WTC11 (cell line): ENCODE results near the gene GAL3ST2. TPM values are rescaled to one million over a fixed set of nuclear protein-coding genes. Genes with fewer than 3 reads are reported as not detected.
A peak's percentile ranks its signal among the peaks of the same experiment; 100 is the strongest.

Source experiments
- ATAC-seq: fragments of 200-7000 bp; cut with Tn5 transposase; 2 replicates; pipeline ENCODE4 v1.10.0; 2021; ENCODE audit warnings: mild to moderate bottlenecking, moderate library complexity
- CTCF ChIA-PET: fragments of 300-600 bp; sonication (Branson Sonifier 250); formaldehyde crosslinking; loops from one replicate; lab custom pipeline; 2021; ENCODE audit warnings: antibody characterized with exemption; lab: Charles Lee
- POLR2A ChIA-PET: fragments of 350-600 bp; sonication (Branson Sonifier 250); formaldehyde crosslinking; loops from one replicate; lab custom pipeline; 2021; ENCODE audit warnings: antibody characterized with exemption; lab: Charles Lee
- DNase-seq: peaks from one replicate; pipeline ENCODE4 v3.0.0; 2021; ENCODE audit warnings: low spot score
- H3K27ac Mint-ChIP-seq: 2 replicates; pipeline ENCODE4 v1.8.0; 2021; ENCODE audit warnings: mixed read lengths
- H3K27me3 Mint-ChIP-seq: 2 replicates; pipeline ENCODE4 v1.8.0; 2021; ENCODE audit warnings: low read depth, mild to moderate bottlenecking, moderate library complexity, mixed read lengths
- H3K36me3 Mint-ChIP-seq: 2 replicates; pipeline ENCODE4 v1.8.0; 2021; ENCODE audit warnings: mixed read lengths
- H3K4me1 Mint-ChIP-seq: 2 replicates; pipeline ENCODE4 v1.8.0; 2022; ENCODE audit warnings: mixed read lengths
- H3K4me3 Mint-ChIP-seq: 2 replicates; pipeline ENCODE4 v1.8.0; 2021; ENCODE audit warnings: mild to moderate bottlenecking, moderate library complexity, mixed read lengths
- H3K9me3 Mint-ChIP-seq: 2 replicates; pipeline ENCODE4 v1.8.0; 2021; ENCODE audit warnings: mixed read lengths
- AR ChIP-seq: fragments of 250-450 bp; sonication (Bioruptor Pico); IDR thresholded peaks from 2 replicates; pipeline ENCODE4 v1.9.0; 2021; ENCODE audit warnings: mild to moderate bottlenecking
- CBFB ChIP-seq: sonication (generic); formaldehyde crosslinking; IDR thresholded peaks from 2 replicates; pipeline ENCODE4 v1.8.1; 2022; ENCODE audit warnings: mild to moderate bottlenecking, low read depth, missing genetic modification reagents
- CREB1 ChIP-seq: sonication (generic); formaldehyde crosslinking; IDR thresholded peaks from 2 replicates; pipeline ENCODE4 v1.8.0; 2023; ENCODE audit warnings: mild to moderate bottlenecking, missing genetic modification reagents
- EMX1 ChIP-seq: fragments of 250-450 bp; sonication (Bioruptor Pico); IDR thresholded peaks from 2 replicates; pipeline ENCODE4 v1.8.0; 2021; ENCODE audit warnings: mild to moderate bottlenecking
- FOXK1 ChIP-seq: sonication (generic); formaldehyde crosslinking; IDR thresholded peaks from 2 replicates; pipeline ENCODE4 v1.8.0; 2022; ENCODE audit warnings: mild to moderate bottlenecking, moderate library complexity, missing genetic modification reagents
- FOXP1 ChIP-seq: sonication (generic); formaldehyde crosslinking; IDR thresholded peaks from 2 replicates; pipeline ENCODE4 v1.8.0; 2022; ENCODE audit warnings: missing genetic modification reagents, mild to moderate bottlenecking, moderate library complexity, borderline replicate concordance
- GABPB1 ChIP-seq: sonication (generic); formaldehyde crosslinking; IDR thresholded peaks from 2 replicates; pipeline ENCODE4 v1.8.1; 2023; ENCODE audit warnings: mild to moderate bottlenecking, missing genetic modification reagents
- GRHL2 ChIP-seq: fragments of 250-450 bp; sonication (Bioruptor Pico); IDR thresholded peaks from 2 replicates; pipeline ENCODE4 v1.8.0; 2022; ENCODE audit warnings: mild to moderate bottlenecking, moderate library complexity; ENCODE audit not compliant: insufficient replicate concordance, severe bottlenecking
- HMGXB4 ChIP-seq: sonication (generic); formaldehyde crosslinking; IDR thresholded peaks from 2 replicates; pipeline ENCODE4 v1.8.1; 2023; ENCODE audit warnings: mild to moderate bottlenecking, moderate library complexity, missing genetic modification reagents
- JUN ChIP-seq: sonication (generic); formaldehyde crosslinking; IDR thresholded peaks from 2 replicates; pipeline ENCODE4 v1.8.0; 2023; ENCODE audit warnings: mild to moderate bottlenecking, missing genetic modification reagents
- MAX ChIP-seq: sonication (generic); formaldehyde crosslinking; IDR thresholded peaks from 2 replicates; pipeline ENCODE4 v1.8.0; 2022; ENCODE audit warnings: mild to moderate bottlenecking, missing genetic modification reagents
- NFATC4 ChIP-seq: fragments of 250-450 bp; sonication (Bioruptor Pico); IDR thresholded peaks from 2 replicates; pipeline ENCODE4 v1.9.0; 2021; ENCODE audit warnings: mild to moderate bottlenecking
- RORB ChIP-seq: fragments of 250-450 bp; sonication (Bioruptor Pico); IDR thresholded peaks from 2 replicates; pipeline ENCODE4 v1.9.0; 2021; ENCODE audit warnings: mild to moderate bottlenecking
- TCF7 ChIP-seq: sonication (generic); formaldehyde crosslinking; IDR thresholded peaks from 2 replicates; pipeline ENCODE4 v1.8.0; 2022; ENCODE audit warnings: mild to moderate bottlenecking, low read depth, missing genetic modification reagents, moderate library complexity
- ZNF138 ChIP-seq: sonication (generic); formaldehyde crosslinking; conservative IDR thresholded peaks from 2 replicates; pipeline ENCODE4 v1.8.1; 2022; ENCODE audit warnings: mild to moderate bottlenecking, moderate library complexity, missing genetic modification reagents
- ZNF263 ChIP-seq: sonication (generic); formaldehyde crosslinking; IDR thresholded peaks from 2 replicates; pipeline ENCODE4 v1.8.1; 2022; ENCODE audit warnings: low read depth, mild to moderate bottlenecking, moderate library complexity, missing genetic modification reagents
- total RNA-seq: library from RNA; stranded (reverse); gene quantifications from 3 replicates; pipeline ENCODE4 v1.2.3, GENCODE V29; 2021
- TF ChIP-seq, protein P1 (sequence below): sonication (generic); formaldehyde crosslinking; IDR thresholded peaks from 2 replicates; pipeline ENCODE4 v1.8.1; 2022; ENCODE audit warnings: mild to moderate bottlenecking, moderate library complexity, missing genetic modification reagents
- TF ChIP-seq, protein P2 (sequence below): sonication (generic); formaldehyde crosslinking; IDR thresholded peaks from 2 replicates; pipeline ENCODE4 v1.8.1; 2022; ENCODE audit warnings: low read depth, mild to moderate bottlenecking, moderate library complexity, missing genetic modification reagents, borderline replicate concordance
- TF ChIP-seq, protein P3 (sequence below): fragments of 250-450 bp; sonication (Bioruptor Pico); IDR thresholded peaks from 2 replicates; pipeline ENCODE4 v2.1.2; 2022; ENCODE audit warnings: mild to moderate bottlenecking, moderate library complexity
- TF ChIP-seq, protein P4 (sequence below): sonication (generic); formaldehyde crosslinking; IDR thresholded peaks from 2 replicates; pipeline ENCODE4 v1.8.1; 2023; ENCODE audit warnings: mild to moderate bottlenecking, missing genetic modification reagents
- TF ChIP-seq, protein P5 (sequence below): sonication (generic); formaldehyde crosslinking; IDR thresholded peaks from 2 replicates; pipeline ENCODE4 v1.8.0; 2022; ENCODE audit warnings: mild to moderate bottlenecking, missing genetic modification reagents

Gene GAL3ST2
- total RNA-seq, 1 experiment from 2014 or later, result 0.98 TPM

GRCh38 chr2:241734467-241735208 is 42.0 kb upstream of the GAL3ST2 start, which contains the start of gene D2HGDH (continued):
- TF ChIP-seq, protein P1, sequence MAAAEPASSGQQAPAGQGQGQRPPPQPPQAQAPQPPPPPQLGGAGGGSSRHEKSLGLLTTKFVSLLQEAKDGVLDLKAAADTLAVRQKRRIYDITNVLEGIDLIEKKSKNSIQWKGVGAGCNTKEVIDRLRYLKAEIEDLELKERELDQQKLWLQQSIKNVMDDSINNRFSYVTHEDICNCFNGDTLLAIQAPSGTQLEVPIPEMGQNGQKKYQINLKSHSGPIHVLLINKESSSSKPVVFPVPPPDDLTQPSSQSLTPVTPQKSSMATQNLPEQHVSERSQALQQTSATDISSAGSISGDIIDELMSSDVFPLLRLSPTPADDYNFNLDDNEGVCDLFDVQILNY, result peak; percentile 49; the same call in 1 of the 2 replicates
- TF ChIP-seq JUN (CRISPR knock-in tag), result no peak
- TF ChIP-seq, protein P2, sequence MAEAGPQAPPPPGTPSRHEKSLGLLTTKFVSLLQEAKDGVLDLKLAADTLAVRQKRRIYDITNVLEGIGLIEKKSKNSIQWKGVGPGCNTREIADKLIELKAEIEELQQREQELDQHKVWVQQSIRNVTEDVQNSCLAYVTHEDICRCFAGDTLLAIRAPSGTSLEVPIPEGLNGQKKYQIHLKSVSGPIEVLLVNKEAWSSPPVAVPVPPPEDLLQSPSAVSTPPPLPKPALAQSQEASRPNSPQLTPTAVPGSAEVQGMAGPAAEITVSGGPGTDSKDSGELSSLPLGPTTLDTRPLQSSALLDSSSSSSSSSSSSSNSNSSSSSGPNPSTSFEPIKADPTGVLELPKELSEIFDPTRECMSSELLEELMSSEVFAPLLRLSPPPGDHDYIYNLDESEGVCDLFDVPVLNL (CRISPR knock-in tag), result no peak
- no peak; the same call in 1 of the 2 replicates for TF ChIP-seq GABPB1
- TF ChIP-seq, protein P3, sequence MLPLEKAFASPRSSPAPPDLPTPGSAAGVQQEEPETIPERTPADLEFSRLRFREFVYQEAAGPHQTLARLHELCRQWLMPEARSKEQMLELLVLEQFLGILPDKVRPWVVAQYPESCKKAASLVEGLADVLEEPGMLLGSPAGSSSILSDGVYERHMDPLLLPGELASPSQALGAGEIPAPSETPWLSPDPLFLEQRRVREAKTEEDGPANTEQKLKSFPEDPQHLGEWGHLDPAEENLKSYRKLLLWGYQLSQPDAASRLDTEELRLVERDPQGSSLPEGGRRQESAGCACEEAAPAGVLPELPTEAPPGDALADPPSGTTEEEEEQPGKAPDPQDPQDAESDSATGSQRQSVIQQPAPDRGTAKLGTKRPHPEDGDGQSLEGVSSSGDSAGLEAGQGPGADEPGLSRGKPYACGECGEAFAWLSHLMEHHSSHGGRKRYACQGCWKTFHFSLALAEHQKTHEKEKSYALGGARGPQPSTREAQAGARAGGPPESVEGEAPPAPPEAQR (CRISPR knock-in tag), result 0 out of 2 replicates have a peak, but pooled peaks have one; percentile 34
- no peak for TF ChIP-seq FOXK1 (CRISPR knock-in tag)
- TF ChIP-seq NFATC4 (CRISPR knock-in tag), result no peak
- TF ChIP-seq, protein P4, sequence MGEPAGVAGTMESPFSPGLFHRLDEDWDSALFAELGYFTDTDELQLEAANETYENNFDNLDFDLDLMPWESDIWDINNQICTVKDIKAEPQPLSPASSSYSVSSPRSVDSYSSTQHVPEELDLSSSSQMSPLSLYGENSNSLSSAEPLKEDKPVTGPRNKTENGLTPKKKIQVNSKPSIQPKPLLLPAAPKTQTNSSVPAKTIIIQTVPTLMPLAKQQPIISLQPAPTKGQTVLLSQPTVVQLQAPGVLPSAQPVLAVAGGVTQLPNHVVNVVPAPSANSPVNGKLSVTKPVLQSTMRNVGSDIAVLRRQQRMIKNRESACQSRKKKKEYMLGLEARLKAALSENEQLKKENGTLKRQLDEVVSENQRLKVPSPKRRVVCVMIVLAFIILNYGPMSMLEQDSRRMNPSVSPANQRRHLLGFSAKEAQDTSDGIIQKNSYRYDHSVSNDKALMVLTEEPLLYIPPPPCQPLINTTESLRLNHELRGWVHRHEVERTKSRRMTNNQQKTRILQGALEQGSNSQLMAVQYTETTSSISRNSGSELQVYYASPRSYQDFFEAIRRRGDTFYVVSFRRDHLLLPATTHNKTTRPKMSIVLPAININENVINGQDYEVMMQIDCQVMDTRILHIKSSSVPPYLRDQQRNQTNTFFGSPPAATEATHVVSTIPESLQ (CRISPR knock-in tag), result no peak
- no peak for TF ChIP-seq MAX
- peak; percentile 56; the same call in 1 of the 2 replicates for TF ChIP-seq TCF7
- TF ChIP-seq HMGXB4 (CRISPR knock-in tag), result peak; percentile 46; the same call in 1 of the 2 replicates
- peak; percentile 74; the same call in 1 of the 2 replicates for TF ChIP-seq CBFB (CRISPR knock-in tag)
- TF ChIP-seq FOXP1 (CRISPR knock-in tag), result peak; percentile 47; the same call in 1 of the 2 replicates
- TF ChIP-seq CREB1 (CRISPR knock-in tag), result no peak
- no peak for TF ChIP-seq GRHL2 (CRISPR knock-in tag)

GRCh38 chr2:241736111-241736510 is 40.5 kb upstream of the GAL3ST2 start:
- ChIA-PET CTCF (interaction anchor here (0.6 kb wide), 1 partner anchor 155 kb away, joined by 4 read pairs; no protein-coding TSS in a partner anchor), POLR2A (no interaction called here)
- H3K4me3 Mint-ChIP-seq, result peak overlapping the region; percentile 79
- H3K4me1 Mint-ChIP-seq, result no peaks in the 10 kb centered on the region
- peaks cover 5% of the 10 kb centered on the region for H3K36me3 Mint-ChIP-seq
- no peak for ATAC-seq
- H3K27me3 Mint-ChIP-seq, result peaks cover 14% of the 10 kb centered on the region
- no peak for DNase-seq
- peaks cover 6% of the 10 kb centered on the region; the same call in 1 of the 2 replicates for H3K9me3 Mint-ChIP-seq
- no peak overlapping the region for H3K27ac Mint-ChIP-seq
- TF ChIP-seq, protein P2 (CRISPR knock-in tag), result no peak
- TF ChIP-seq, protein P5, sequence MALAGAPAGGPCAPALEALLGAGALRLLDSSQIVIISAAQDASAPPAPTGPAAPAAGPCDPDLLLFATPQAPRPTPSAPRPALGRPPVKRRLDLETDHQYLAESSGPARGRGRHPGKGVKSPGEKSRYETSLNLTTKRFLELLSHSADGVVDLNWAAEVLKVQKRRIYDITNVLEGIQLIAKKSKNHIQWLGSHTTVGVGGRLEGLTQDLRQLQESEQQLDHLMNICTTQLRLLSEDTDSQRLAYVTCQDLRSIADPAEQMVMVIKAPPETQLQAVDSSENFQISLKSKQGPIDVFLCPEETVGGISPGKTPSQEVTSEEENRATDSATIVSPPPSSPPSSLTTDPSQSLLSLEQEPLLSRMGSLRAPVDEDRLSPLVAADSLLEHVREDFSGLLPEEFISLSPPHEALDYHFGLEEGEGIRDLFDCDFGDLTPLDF, result no peak
- no peak for TF ChIP-seq ZNF138 (CRISPR knock-in tag)
- TF ChIP-seq EMX1 (CRISPR knock-in tag), result no peak
- no peak for TF ChIP-seq AR (CRISPR knock-in tag)
- no peak for TF ChIP-seq ZNF263 (CRISPR knock-in tag)
- no peak for TF ChIP-seq RORB (CRISPR knock-in tag)
